IMR-90 (cell line): ENCODE results near the gene TMEM131L. TPM values are rescaled to one million over a fixed set of nuclear protein-coding genes. Genes with fewer than 3 reads are reported as not detected.

Source experiments
- ATAC-seq: fragments of 200-7000 bp; cut with Tn5 transposase; 2 replicates; pipeline ENCODE4 v1.9.1; 2020; ENCODE audit warnings: low read depth, mild to moderate bottlenecking, moderate library complexity
- BruUV-seq: library from RNA; stranded (reverse); fragments of 400-500 nt; replicated peaks from 2 replicates; lab custom pipeline; 2021; lab: Mats Ljungman, UMichigan
- CTCF ChIA-PET: fragments of 300-600 bp; formaldehyde crosslinking; extraction: SDS; loops from one replicate; lab custom pipeline; 2021; ENCODE audit warnings: antibody characterized with exemption; lab: Yijun Ruan, JAX
- POLR2A ChIA-PET: fragments of 300-600 bp; sonication (Branson Sonifier 250); formaldehyde crosslinking; loops from one replicate; lab custom pipeline; 2022; ENCODE audit warnings: antibody characterized with exemption; ENCODE audit not compliant: unreplicated experiment; lab: Charles Lee
- DNase-seq: peaks from one replicate; pipeline ENCODE4 v3.0.0; 2013
- H2AFZ ChIP-seq: replicated peaks from 2 replicates; pipeline ENCODE3; 2013; ENCODE audit warnings: low read length, mild to moderate bottlenecking; ENCODE audit not compliant: poor library complexity
- H2AK5ac ChIP-seq: 2 replicates; pipeline ENCODE4 v1.6.1; 2013; ENCODE audit warnings: low read depth, low read length, inconsistent platforms
- H2AK9ac ChIP-seq: replicated peaks from 2 replicates; pipeline ENCODE3; 2013; ENCODE audit warnings: mild to moderate bottlenecking, low read depth, low read length, moderate library complexity; ENCODE audit not compliant: poor library complexity
- H2BK120ac ChIP-seq: 2 replicates; pipeline ENCODE4 v1.6.1; 2013; ENCODE audit warnings: low read depth, low read length, inconsistent platforms
- H2BK15ac ChIP-seq: 3 replicates; pipeline ENCODE4 v1.6.1; 2013; ENCODE audit warnings: low read depth, low read length, inconsistent platforms
- H2BK20ac ChIP-seq: 2 replicates; pipeline ENCODE4 v1.6.1; 2013; ENCODE audit warnings: low read depth, mild to moderate bottlenecking, inconsistent platforms, low read length, moderate library complexity
- H2BK5ac ChIP-seq: 2 replicates; pipeline ENCODE4 v1.6.1; 2013; ENCODE audit warnings: mild to moderate bottlenecking, low read depth, low read length, inconsistent platforms; ENCODE audit not compliant: poor library complexity, severe bottlenecking
- H3K14ac ChIP-seq: replicated peaks from 2 replicates; pipeline ENCODE4 v1.6.1; 2013; ENCODE audit warnings: low read depth, low read length, inconsistent platforms
- H3K18ac ChIP-seq: 2 replicates; pipeline ENCODE4 v1.6.1; 2013; ENCODE audit warnings: low read depth, low read length, control low read depth
- H3K23ac ChIP-seq: 2 replicates; pipeline ENCODE4 v1.6.1; 2013; ENCODE audit warnings: low read depth, low read length, inconsistent platforms
- H3K27ac ChIP-seq: 2 replicates; pipeline ENCODE4 v1.5.1; 2013; ENCODE audit warnings: mild to moderate bottlenecking, control low read depth, low read length; ENCODE audit not compliant: insufficient read depth
- H3K27me3 ChIP-seq: 2 replicates; pipeline ENCODE4 v1.6.1; 2013; ENCODE audit warnings: low read length; ENCODE audit not compliant: control insufficient read depth, insufficient read depth
- H3K36me3 ChIP-seq: 2 replicates; pipeline ENCODE4 v1.6.1; 2013; ENCODE audit warnings: low read length, mixed read lengths; ENCODE audit not compliant: control insufficient read depth, insufficient read depth
- H3K4ac ChIP-seq: 2 replicates; pipeline ENCODE4 v1.6.1; 2013; ENCODE audit warnings: low read depth, low read length, inconsistent platforms
- H3K4me1 ChIP-seq: 2 replicates; pipeline ENCODE4 v1.6.1; 2013; ENCODE audit warnings: low read length, mixed read lengths; ENCODE audit not compliant: control insufficient read depth, insufficient read depth
- H3K4me2 ChIP-seq: 2 replicates; pipeline ENCODE4 v1.6.1; 2013; ENCODE audit warnings: low read depth, mild to moderate bottlenecking, control low read depth, low read length, moderate library complexity
- H3K4me3 ChIP-seq: 2 replicates; pipeline ENCODE4 v1.5.1; 2013; ENCODE audit warnings: low read depth, mild to moderate bottlenecking, control low read depth, low read length, moderate library complexity; ENCODE audit not compliant: insufficient read depth
- H3K56ac ChIP-seq: 2 replicates; pipeline ENCODE4 v1.6.1; 2013; ENCODE audit warnings: low read length, inconsistent platforms; ENCODE audit not compliant: insufficient read depth; ENCODE audit errors: extremely low read depth
- H3K79me1 ChIP-seq, 2 experiments: 2 replicates each; pipeline ENCODE4 v1.6.1; 2013; ENCODE audit warnings: low read length in 2 of 2, inconsistent platforms in 1 of 2, low read depth in 1 of 2
- H3K9ac ChIP-seq: 2 replicates; pipeline ENCODE4 v1.6.1; 2013; ENCODE audit warnings: low read depth, low read length, control low read depth
- H3K9me1 ChIP-seq: 2 replicates; pipeline ENCODE4 v1.6.1; 2013; ENCODE audit warnings: low read length, inconsistent platforms; ENCODE audit not compliant: insufficient read depth
- H3K9me3 ChIP-seq: 2 replicates; pipeline ENCODE4 v1.6.1; 2013; ENCODE audit warnings: low read length; ENCODE audit not compliant: control insufficient read depth, insufficient read depth
- H4K20me1 ChIP-seq: 2 replicates; pipeline ENCODE4 v1.6.1; 2013; ENCODE audit warnings: low read length, inconsistent platforms; ENCODE audit not compliant: insufficient read depth
- H4K5ac ChIP-seq: 2 replicates; pipeline ENCODE4 v1.6.1; 2013; ENCODE audit warnings: mild to moderate bottlenecking, low read depth, low read length, control low read depth
- H4K8ac ChIP-seq, 2 experiments: 2 replicates each; pipeline ENCODE4 v1.6.1; 2013; ENCODE audit warnings: low read depth in 2 of 2, low read length in 2 of 2, control low read depth in 1 of 2, inconsistent platforms in 1 of 2
- H4K91ac ChIP-seq: 2 replicates; pipeline ENCODE4 v1.6.1; 2013; ENCODE audit warnings: low read depth, low read length, inconsistent platforms; ENCODE audit not compliant: insufficient read depth
- BHLHE40 ChIP-seq: fragments of 150-350 bp; IDR thresholded peaks from 2 replicates; pipeline ENCODE4 v1.6.1; 2016; ENCODE audit warnings: mild to moderate bottlenecking, low read depth, low read length
- CHD1 ChIP-seq: IDR thresholded peaks from 2 replicates; pipeline ENCODE4 v1.6.1; 2012; ENCODE audit warnings: low read depth, low read length, improper control_type of control experiment
- CTCF ChIP-seq: conservative IDR thresholded peaks from 2 replicates; pipeline ENCODE4 v1.5.1; 2012; ENCODE audit warnings: mild to moderate bottlenecking, low read depth, low read length, improper control_type of control experiment
- ELK1 ChIP-seq: fragments of 150-350 bp; IDR thresholded peaks from 2 replicates; pipeline ENCODE4 v1.6.1; 2016; ENCODE audit warnings: low read depth, mild to moderate bottlenecking, low read length, moderate library complexity, borderline replicate concordance
- FOS ChIP-seq: fragments of 150-350 bp; IDR thresholded peaks from 2 replicates; pipeline ENCODE4 v1.6.1; 2016; ENCODE audit warnings: low read depth, low read length
- MAFK ChIP-seq: IDR thresholded peaks from 2 replicates; pipeline ENCODE4 v1.6.1; 2012; ENCODE audit warnings: low read depth, low read length, improper control_type of control experiment
- MAZ ChIP-seq: IDR thresholded peaks from 2 replicates; pipeline ENCODE4 v1.6.1; 2012; ENCODE audit warnings: low read depth, mild to moderate bottlenecking, low read length, improper control_type of control experiment, moderate library complexity, borderline replicate concordance
- MXI1 ChIP-seq: IDR thresholded peaks from 2 replicates; pipeline ENCODE4 v1.6.1; 2012; ENCODE audit warnings: low read depth, mild to moderate bottlenecking, low read length, moderate library complexity, borderline replicate concordance
- NFE2L2 ChIP-seq: fragments of 150-350 bp; IDR thresholded peaks from 2 replicates; pipeline ENCODE4 v1.6.1; 2016; ENCODE audit warnings: low read depth, mild to moderate bottlenecking, low read length
- POLR2A ChIP-seq: IDR thresholded peaks from 2 replicates; pipeline ENCODE4 v1.6.1; 2012; ENCODE audit warnings: mild to moderate bottlenecking, low read depth, low read length
- RAD21 ChIP-seq: IDR thresholded peaks from 2 replicates; pipeline ENCODE4 v1.6.1; 2012; ENCODE audit warnings: low read length, improper control_type of control experiment
- RCOR1 ChIP-seq: IDR thresholded peaks from 2 replicates; pipeline ENCODE4 v1.6.1; 2012; ENCODE audit warnings: mild to moderate bottlenecking, low read length, improper control_type of control experiment; ENCODE audit not compliant: insufficient replicate concordance
- RFX5 ChIP-seq: IDR thresholded peaks from 2 replicates; pipeline ENCODE4 v1.8.0; 2012; ENCODE audit warnings: low read depth, mild to moderate bottlenecking, low read length, moderate library complexity
- SMC3 ChIP-seq: fragments of 150-350 bp; IDR thresholded peaks from 2 replicates; pipeline ENCODE4 v1.6.1; 2016; ENCODE audit warnings: low read depth, mild to moderate bottlenecking, antibody characterized with exemption, low read length, moderate library complexity
- WGBS, 2 experiments: methylation state at CpG; one replicate each; pipeline versions ENCODE4 v1.1.5 to v1.1.7; 2013; ENCODE audit warnings: missing lambda C conversion rate in 2 of 2; ENCODE audit not compliant: insufficient read length in 1 of 2; ENCODE audit errors: extremely low coverage in 2 of 2; 5-methylcytosine and 5-hydroxymethylcytosine counted together
- dilution Hi-C: fragments of 300-500 bp; cut with HindIII; formaldehyde crosslinking; loops from one replicate; pipeline ENCODE4 v1.14.3; 2018; ENCODE audit warnings: low sequenced_read_pairs; ENCODE audit not compliant: unreplicated experiment
- in situ Hi-C: fragments of 300-500 bp; cut with MboI; formaldehyde crosslinking; loops from 3 replicates; pipeline ENCODE4 v1.14.3; 2019; ENCODE audit warnings: low sequenced_read_pairs, inconsistent platforms, mixed read lengths
- intact Hi-C: fragments of 100-400 bp; cut with micrococcal nuclease; formaldehyde crosslinking; loops from 2 replicates; pipeline ENCODE4 v1.10.0; 2022
- polyA plus RNA-seq, 3 experiments: library from polyadenylated mRNA; depleted of rRNA; stranded (reverse); fragments of >200 nt; gene quantifications; 2 replicates each; pipeline ENCODE4 v1.2.3, GENCODE V29; 2012; ENCODE audit warnings: low replicate concordance in 1 of 3
- total RNA-seq: library from RNA; depleted of rRNA; stranded (reverse); fragments of >200 nt; gene quantifications from 2 replicates; pipeline ENCODE4 v1.2.3, GENCODE V29; 2012

The TMEM131L gene
- total and polyA plus RNA-seq, 2 of the 4 experiments (the other 2 are of a cell fraction) = 8.4 to 23.8 TPM

GRCh38 chr4:153439831-153440230, 26.3 kb upstream of the TMEM131L start:
- dilution Hi-C loops = no loop called here
- CTCF ChIA-PET = no interaction called here

More at GRCh38 chr4:153439831-153440230, 26.3 kb upstream of the TMEM131L start:
- TF ChIP-seq FOS = no peak
- TF ChIP-seq RAD21 = no peak
- no peak for TF ChIP-seq NFE2L2
- no peak for TF ChIP-seq MXI1
- TF ChIP-seq CTCF = no peak
- no peak for TF ChIP-seq POLR2A
- no peak for TF ChIP-seq MAZ
- TF ChIP-seq MAFK = no peak
- no peak for TF ChIP-seq BHLHE40
- no peak for TF ChIP-seq SMC3
- no peak for TF ChIP-seq RFX5
- no peak for TF ChIP-seq RCOR1
- no peak for TF ChIP-seq ELK1
- TF ChIP-seq CHD1 = no peak
- intact Hi-C loops = no loop called here
- H3K79me1 ChIP-seq = no peaks in the 10 kb centered on the region
- H3K14ac ChIP-seq = no peak overlapping the region
- no peak overlapping the region for H2AFZ ChIP-seq
- no peaks in the 10 kb centered on the region for H3K36me3 ChIP-seq
- no CpG with 5 or more reads among the region's 9 CpGs for WGBS, 2 experiments
- no peak for ATAC-seq
- H3K23ac ChIP-seq = no peak overlapping the region
- H3K4me2 ChIP-seq = no peak overlapping the region
- POLR2A ChIA-PET = no interaction called here
- H4K20me1 ChIP-seq = no peaks in the 10 kb centered on the region
- no peak overlapping the region for H2BK20ac ChIP-seq
- no peak overlapping the region for H4K5ac ChIP-seq
- H2AK5ac ChIP-seq = no peak overlapping the region
- in situ Hi-C loops = no loop called here
- H3K18ac ChIP-seq = no peak overlapping the region
- H3K4ac ChIP-seq = no peak overlapping the region
- no peaks in the 10 kb centered on the region for H3K4me1 ChIP-seq
- H2BK120ac ChIP-seq = no peak overlapping the region
- H4K91ac ChIP-seq = no peak overlapping the region
- no peak overlapping the region for H2AK9ac ChIP-seq
- no TSS peak for BruUV-seq
- H3K9ac ChIP-seq = no peak overlapping the region
- no peak overlapping the region for H2BK15ac ChIP-seq
- no peak overlapping the region for H2BK5ac ChIP-seq
- H3K56ac ChIP-seq = no peak overlapping the region
- no peaks in the 10 kb centered on the region for H3K9me3 ChIP-seq
- DNase-seq = no peak
- H3K27me3 ChIP-seq = no peaks in the 10 kb centered on the region
- H3K9me1 ChIP-seq = no peaks in the 10 kb centered on the region
- H4K8ac ChIP-seq = no peak overlapping the region
- no peak overlapping the region for H3K27ac ChIP-seq
- H3K4me3 ChIP-seq = no peak overlapping the region
